SU-DHL-6 (cell line): Measurements from ENCODE around the gene SLC6A20.

Experiments
- CTCF ChIP-seq: fragments of 200-600 bp; sonication (generic); IDR thresholded peaks from one replicate; pipeline ENCODE4 v1.5.1; 2017; ENCODE audit warnings: antibody characterized with exemption, mild to moderate bottlenecking, low read length, moderate library complexity; ENCODE audit not compliant: insufficient read depth, poor library complexity, severe bottlenecking
- EZH2phosphoT487 ChIP-seq: fragments of 200-600 bp; sonication (generic), shearing (Covaris generic); conservative IDR thresholded peaks from 2 replicates; pipeline ENCODE4 v1.6.1; 2018; ENCODE audit warnings: mild to moderate bottlenecking, antibody characterized with exemption, low read length, moderate library complexity, mixed read lengths

- TF ChIP-seq CTCF (no peak), EZH2phosphoT487 (no peak)
These were observed 7.1 kb upstream of the SLC6A20 start for GRCh38 chr3:45803252-45803935.
